ENCODE data around the gene DCK. TPM values are rescaled to one million over a fixed set of nuclear protein-coding genes. Genes with fewer than 3 reads are reported as not detected.
"Not testable (repeated sequence)": the region's sequence is repeated elsewhere in the genome, so short reads cannot be mapped to it uniquely, and the experiment has no call there.

The DCK gene
- total RNA-seq, 2 experiments from 2014 or later, result 79.0 to 85.1 TPM

- Mint-ChIP-seq H3K27ac (peak overlapping the region; percentile 73), H3K36me3 (ENCODE audit: low read depth) (peaks cover 61% of the 10 kb centered on the region), H3K27me3 (no peaks in the 10 kb centered on the region), H3K9me3 (no peaks in the 10 kb centered on the region), H3K4me3 (peak overlapping the region; percentile 62), H3K4me1 (peaks cover 77% of the 10 kb centered on the region)
- no peak for DNase-seq
- POLR2A ChIA-PET, result interaction anchor here (0.8 to 1.7 kb wide), 2 partner anchors 12 to 270 kb away, joined by 3 to 21 read pairs; partner anchors contain the start of gene DCK
- CTCF ChIA-PET, result interaction anchor here (1.0 to 1.6 kb wide), 4 partner anchors 10 to 354 kb away, joined by 3 to 5 read pairs (median 4); no protein-coding TSS in a partner anchor
These were observed 12.9 kb downstream of the DCK start for GRCh38 chr4:71006203-71006907.

DNA sequence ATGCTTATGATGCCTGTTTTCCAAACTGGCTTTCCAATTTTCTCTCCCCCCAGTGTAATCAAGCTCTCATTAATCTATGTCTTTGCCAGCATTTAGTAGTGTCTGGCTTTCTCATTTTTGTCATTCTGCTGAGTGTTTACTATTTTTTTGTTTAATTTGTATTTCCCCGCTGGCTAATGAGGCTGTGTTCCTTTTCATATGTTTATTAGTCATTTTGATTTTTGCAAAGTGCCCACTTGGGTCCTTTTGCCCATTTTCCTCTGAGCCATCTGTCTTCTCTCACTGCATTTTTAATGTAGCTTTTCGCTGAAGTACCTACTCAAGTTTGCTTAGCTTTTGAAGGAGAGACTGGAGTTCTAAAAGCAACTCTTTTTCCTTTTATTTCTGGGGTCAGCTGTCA, 14.7 kb downstream of the DCK start:
- H3K4me3 Mint-ChIP-seq, result no peak overlapping the region
- peaks cover 4% of the 10 kb centered on the region for H3K9me3 Mint-ChIP-seq
- ChIA-PET POLR2A (interaction anchor here (1.4 to 2.2 kb wide), 2 partner anchors 13 to 15 kb away, joined by 4 to 8 read pairs; partner anchors contain the start of gene DCK), CTCF (interaction anchor here (0.6 to 4.1 kb wide), 4 partner anchors 13 to 356 kb away, joined by 3 to 74 read pairs (median 6); partner anchors contain the start of gene DCK)
- H3K27me3 Mint-ChIP-seq, result no peaks in the 10 kb centered on the region
- H3K4me1 Mint-ChIP-seq, result peaks cover 59% of the 10 kb centered on the region
- H3K27ac Mint-ChIP-seq, result no peak overlapping the region
- no peak for DNase-seq
- H3K36me3 Mint-ChIP-seq (ENCODE audit: low read depth), result peaks cover 57% of the 10 kb centered on the region

DNA sequence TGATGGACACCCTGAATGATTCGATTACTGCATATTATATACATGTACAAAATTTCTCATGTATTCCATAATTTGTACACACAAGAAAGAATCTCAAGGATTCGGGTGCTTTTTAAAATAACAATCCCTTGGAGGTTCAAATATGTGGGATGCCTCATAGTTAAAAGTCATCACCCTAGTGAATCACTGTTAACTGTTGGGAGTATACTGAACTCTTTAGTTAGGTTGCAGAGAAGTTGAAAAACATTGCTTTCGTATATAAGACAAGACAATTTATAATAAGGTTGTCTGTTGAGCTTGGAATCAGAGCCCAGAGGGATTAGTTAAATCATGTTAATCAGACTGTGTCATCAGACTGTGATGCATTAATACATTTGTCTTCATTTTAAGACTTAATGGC, 15.6 kb downstream of the DCK start:
- H3K9me3 Mint-ChIP-seq, result peaks cover 11% of the 10 kb centered on the region
- peaks cover 50% of the 10 kb centered on the region for H3K4me1 Mint-ChIP-seq

DNA sequence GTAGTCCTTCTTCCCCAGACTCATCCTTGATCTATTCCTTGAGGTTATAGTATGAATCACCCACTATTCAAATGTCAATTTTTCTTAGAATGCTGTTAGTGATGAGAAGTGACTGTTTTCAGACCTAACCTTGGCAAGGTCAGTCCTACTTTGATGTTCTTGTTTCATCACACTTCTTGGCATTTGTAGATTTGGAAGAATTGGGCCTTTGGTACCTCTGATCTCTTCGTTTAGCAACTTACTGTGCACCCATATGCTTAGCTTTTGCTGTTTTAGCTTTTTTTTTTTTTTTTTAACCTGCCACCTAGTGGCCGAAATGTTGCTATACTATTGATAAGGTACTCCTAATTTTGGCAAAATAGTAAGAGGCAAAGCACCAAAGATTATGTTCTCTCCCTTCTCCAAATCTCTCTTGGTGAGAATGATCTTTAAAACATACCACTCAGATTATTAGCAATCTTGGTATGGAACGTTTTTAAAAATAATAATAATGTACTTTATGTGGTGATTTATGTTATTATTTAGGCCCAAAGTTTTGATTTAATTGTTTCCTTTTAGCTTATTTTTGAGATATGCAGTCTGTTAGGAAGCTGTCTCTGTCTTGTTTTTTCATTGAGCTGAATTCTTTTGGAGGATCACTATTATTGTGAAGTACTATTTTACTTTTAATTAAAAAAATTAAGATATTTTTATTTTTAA, 16.6 kb downstream of the DCK start:
- DNase-seq, result no peak
- Mint-ChIP-seq H3K4me1 (peaks cover 41% of the 10 kb centered on the region), H3K27ac (no peak overlapping the region), H3K9me3 (peaks cover 14% of the 10 kb centered on the region), H3K4me3 (no peak overlapping the region), H3K36me3 (ENCODE audit: low read depth) (peaks cover 56% of the 10 kb centered on the region), H3K27me3 (no peaks in the 10 kb centered on the region)
- CTCF ChIA-PET, result interaction anchor here (0.6 to 4.1 kb wide), 23 partner anchors 9 to 421 kb away, joined by 3 to 74 read pairs (median 4); partner anchors contain the start of genes DCK and MOB1B
- POLR2A ChIA-PET, result interaction anchor here (0.7 to 2.5 kb wide), 5 partner anchors 13 to 172 kb away, joined by 3 to 9 read pairs (median 7); partner anchors contain the start of gene DCK

More for the DNA sequence above, 15.6 kb downstream of the DCK start:
- H3K27ac Mint-ChIP-seq, result peak overlapping the region; percentile 44
- ChIA-PET CTCF (interaction anchor here (0.9 to 4.1 kb wide), 6 partner anchors 8 to 357 kb away, joined by 3 to 74 read pairs (median 8); partner anchors contain the start of gene DCK), POLR2A (interaction anchor here (1.4 to 2.5 kb wide), 3 partner anchors 14 to 171 kb away, joined by 4 to 8 read pairs (median 7); partner anchors contain the start of gene DCK)
- H3K27me3 Mint-ChIP-seq, result no peaks in the 10 kb centered on the region
- H3K4me3 Mint-ChIP-seq, result no peak overlapping the region
- peaks cover 57% of the 10 kb centered on the region for H3K36me3 Mint-ChIP-seq (ENCODE audit: low read depth)
- no peak for DNase-seq

DNA sequence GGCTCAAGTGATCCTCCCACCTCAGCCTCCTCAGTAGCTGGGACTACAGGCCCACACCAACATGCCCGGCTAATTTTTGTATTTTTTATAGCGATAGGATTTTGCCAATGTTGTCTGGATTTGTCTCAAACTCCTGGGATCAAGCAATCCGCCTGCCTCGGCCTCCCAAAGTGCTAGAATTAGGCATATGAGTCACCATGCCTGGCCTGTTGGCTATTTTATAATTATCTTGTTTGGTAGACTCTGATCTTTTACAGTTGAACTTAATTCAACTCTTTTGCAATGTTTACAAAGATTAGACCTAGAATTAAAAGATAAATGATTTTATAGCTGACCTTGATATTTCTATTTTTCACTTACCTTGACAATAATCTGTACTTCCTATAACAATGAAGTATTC, 18.0 kb downstream of the DCK start:
- H3K27ac Mint-ChIP-seq, result no peak overlapping the region
- H3K36me3 Mint-ChIP-seq (ENCODE audit: low read depth), result peaks cover 59% of the 10 kb centered on the region
- H3K9me3 Mint-ChIP-seq, result peaks cover 19% of the 10 kb centered on the region
- no peak for DNase-seq
- no peaks in the 10 kb centered on the region for H3K27me3 Mint-ChIP-seq
- no peak overlapping the region for H3K4me3 Mint-ChIP-seq
- ChIA-PET POLR2A (no interaction called here), CTCF (interaction anchor here (2.2 to 4.1 kb wide), 2 partner anchors 17 to 61 kb away, joined by 6 to 74 read pairs; partner anchors contain the start of gene DCK)
- peaks cover 31% of the 10 kb centered on the region for H3K4me1 Mint-ChIP-seq

- H3K9me3 Mint-ChIP-seq, result peaks cover 19% of the 10 kb centered on the region
These were observed 23.9 kb downstream of the DCK start for GRCh38 chr4:71017391-71017790.

DNA sequence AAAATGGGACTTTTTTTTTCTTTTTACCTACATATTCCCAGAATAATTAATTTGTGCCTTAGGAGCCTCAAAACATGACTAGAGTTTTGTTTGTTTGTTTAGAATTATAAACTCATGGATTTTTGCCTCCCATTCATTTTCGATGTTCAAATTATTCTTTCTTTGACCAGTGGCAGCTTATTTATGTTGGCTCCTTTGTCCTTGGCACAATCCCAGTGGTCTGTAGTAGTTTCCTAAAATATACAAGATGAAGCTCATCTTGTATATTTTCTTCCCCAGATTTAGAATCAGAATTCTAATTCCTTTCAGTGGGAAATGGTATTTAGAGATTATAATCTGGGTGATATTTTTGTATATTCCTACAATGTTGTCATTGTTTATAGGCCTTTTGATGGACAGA, 27.2 kb downstream of the DCK start:
- Mint-ChIP-seq H3K36me3 (ENCODE audit: low read depth) (peaks cover 52% of the 10 kb centered on the region), H3K9me3 (peaks cover 4% of the 10 kb centered on the region), H3K27me3 (no peaks in the 10 kb centered on the region), H3K27ac (no peak overlapping the region), H3K4me3 (no peak overlapping the region), H3K4me1 (no peaks in the 10 kb centered on the region)
- no peak for DNase-seq
- CTCF ChIA-PET, result interaction anchor here (0.7 to 3.6 kb wide), 4 partner anchors 10 to 135 kb away, joined by 3 to 16 read pairs (median 4); no protein-coding TSS in a partner anchor
- POLR2A ChIA-PET, result interaction anchor here (1.9 kb wide), 1 partner anchor 182 kb away, joined by 4 read pairs; no protein-coding TSS in a partner anchor

More at GRCh38 chr4:71017391-71017790, 23.9 kb downstream of the DCK start:
- H3K4me1 Mint-ChIP-seq, H3K27me3 Mint-ChIP-seq, H3K27ac Mint-ChIP-seq, H3K4me3 Mint-ChIP-seq, POLR2A ChIA-PET, DNase-seq: not testable (repeated sequence)
- CTCF ChIA-PET, result interaction anchor here (3.6 kb wide), 1 partner anchor 7 kb away, joined by 16 read pairs; no protein-coding TSS in a partner anchor
- peaks cover 55% of the 10 kb centered on the region for H3K36me3 Mint-ChIP-seq (ENCODE audit: low read depth)

- H3K27me3 Mint-ChIP-seq, result no peaks in the 10 kb centered on the region
- DNase-seq, result no peak
- no peak overlapping the region for H3K4me3 Mint-ChIP-seq
- peaks cover 67% of the 10 kb centered on the region for H3K36me3 Mint-ChIP-seq (ENCODE audit: low read depth)
- no peaks in the 10 kb centered on the region for H3K4me1 Mint-ChIP-seq
- no peaks in the 10 kb centered on the region for H3K9me3 Mint-ChIP-seq
- no peak overlapping the region for H3K27ac Mint-ChIP-seq
- POLR2A ChIA-PET, result no interaction called here
- CTCF ChIA-PET, result no interaction called here
These were observed 32.2 kb downstream of the DCK start for GRCh38 chr4:71025654-71026053.

GRCh38 chr4:71026086-71026485, 32.6 kb downstream of the DCK start:
- no peaks in the 10 kb centered on the region for H3K9me3 Mint-ChIP-seq
- H3K4me1 Mint-ChIP-seq, result no peaks in the 10 kb centered on the region
- DNase-seq, result no peak
- H3K27me3 Mint-ChIP-seq, result no peaks in the 10 kb centered on the region
- ChIA-PET POLR2A (no interaction called here), CTCF (no interaction called here)
- H3K36me3 Mint-ChIP-seq (ENCODE audit: low read depth), result peaks cover 69% of the 10 kb centered on the region
- no peak overlapping the region for H3K4me3 Mint-ChIP-seq
- no peak overlapping the region for H3K27ac Mint-ChIP-seq

- H3K27ac Mint-ChIP-seq, result no peak overlapping the region
- no peak overlapping the region for H3K4me3 Mint-ChIP-seq
- no peaks in the 10 kb centered on the region for H3K4me1 Mint-ChIP-seq
- ChIA-PET CTCF (no interaction called here), POLR2A (no interaction called here)
- peaks cover 61% of the 10 kb centered on the region for H3K36me3 Mint-ChIP-seq (ENCODE audit: low read depth)
- H3K9me3 Mint-ChIP-seq, result no peaks in the 10 kb centered on the region
- no peak for DNase-seq
- no peaks in the 10 kb centered on the region for H3K27me3 Mint-ChIP-seq
These were observed 34.2 kb downstream of the DCK start for GRCh38 chr4:71027611-71028010.

DNA sequence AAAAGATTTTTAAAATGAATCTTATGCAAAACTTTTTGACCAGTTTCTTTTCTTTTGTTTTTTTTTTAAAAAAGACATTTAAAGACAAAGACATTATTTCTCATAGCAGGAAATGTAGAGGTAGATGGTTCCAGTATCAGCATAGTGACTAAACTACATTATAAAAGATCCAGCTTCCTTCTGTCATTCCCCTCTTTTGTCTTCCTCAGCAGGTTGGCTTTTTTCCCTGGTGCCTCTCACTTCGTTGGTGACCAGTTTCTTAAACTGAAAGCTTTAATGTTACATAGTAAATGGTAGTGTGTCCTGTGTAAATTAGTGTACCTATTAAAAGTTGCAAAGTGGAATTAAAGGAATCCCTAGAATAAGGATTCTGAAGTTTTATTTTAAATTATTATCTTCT, 36.1 kb downstream of the DCK start:
- Mint-ChIP-seq H3K36me3 (ENCODE audit: low read depth) (peaks cover 43% of the 10 kb centered on the region), H3K9me3 (no peaks in the 10 kb centered on the region), H3K4me1 (no peaks in the 10 kb centered on the region), H3K27ac (no peak overlapping the region), H3K4me3 (no peak overlapping the region), H3K27me3 (no peaks in the 10 kb centered on the region)
- POLR2A ChIA-PET, result no interaction called here
- DNase-seq, result no peak
- CTCF ChIA-PET, result no interaction called here

DNA sequence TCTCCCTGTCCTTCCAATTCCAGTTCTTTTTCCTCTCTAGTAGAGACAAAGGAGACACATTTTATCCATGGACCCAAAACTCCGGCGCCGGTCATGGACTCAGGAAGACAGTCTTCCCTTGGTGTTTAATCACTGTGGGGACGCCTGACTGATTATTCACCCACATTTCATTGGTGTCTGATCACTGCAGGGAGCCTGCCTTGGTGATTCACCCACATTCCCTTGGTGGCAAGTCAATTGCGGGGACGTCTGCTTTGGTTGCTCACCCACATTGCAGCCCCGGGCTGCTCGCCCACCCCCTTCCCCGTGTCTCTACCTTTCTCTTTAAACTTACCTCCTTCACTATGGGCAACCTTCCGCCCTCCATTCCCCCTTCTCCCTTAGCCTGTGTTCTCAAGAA, 38.7 kb downstream of the DCK start:
- H3K4me1 Mint-ChIP-seq, H3K27ac Mint-ChIP-seq, H3K4me3 Mint-ChIP-seq, H3K27me3 Mint-ChIP-seq, CTCF ChIA-PET, DNase-seq, H3K9me3 Mint-ChIP-seq, POLR2A ChIA-PET: not testable (repeated sequence)
- H3K36me3 Mint-ChIP-seq (ENCODE audit: low read depth), result peaks cover 26% of the 10 kb centered on the region

GRCh38 chr4:71045256-71045655, 51.8 kb downstream of the DCK start:
- Mint-ChIP-seq H3K9me3 (peaks cover 9% of the 10 kb centered on the region), H3K27me3 (no peaks in the 10 kb centered on the region), H3K4me3 (no peak overlapping the region), H3K27ac (no peak overlapping the region), H3K4me1 (peaks cover 2% of the 10 kb centered on the region), H3K36me3 (ENCODE audit: low read depth) (peaks cover 30% of the 10 kb centered on the region)
- DNase-seq, result no peak
- POLR2A ChIA-PET, result no interaction called here
- CTCF ChIA-PET, result no interaction called here
